Measurements from ENCODE around the gene SDC3. TPM values are rescaled to one million over a fixed set of nuclear protein-coding genes. Genes with fewer than 3 reads are reported as not detected.

The SDC3 gene
- total RNA-seq, 1 experiment from 2014 or later: 32.3 TPM

- TF ChIP-seq ZNF512 (CRISPR knock-in tag; IDR thresholded peaks at IDR 0.05; ENCODE audit: borderline replicate concordance): no peak
- no peak for TF ChIP-seq ZNF671 (CRISPR knock-in tag; IDR thresholded peaks at IDR 0.05)
- TF ChIP-seq GTF2I (CRISPR knock-in tag; conservative IDR thresholded peaks at IDR 0.05): no peak
Observed at GRCh38 chr1:30876451-30877204, 31.9 kb downstream of the SDC3 start (continued).

GRCh38 chr1:30875916-30876315, 32.6 kb downstream of the SDC3 start:
- TF ChIP-seq, protein P1, sequence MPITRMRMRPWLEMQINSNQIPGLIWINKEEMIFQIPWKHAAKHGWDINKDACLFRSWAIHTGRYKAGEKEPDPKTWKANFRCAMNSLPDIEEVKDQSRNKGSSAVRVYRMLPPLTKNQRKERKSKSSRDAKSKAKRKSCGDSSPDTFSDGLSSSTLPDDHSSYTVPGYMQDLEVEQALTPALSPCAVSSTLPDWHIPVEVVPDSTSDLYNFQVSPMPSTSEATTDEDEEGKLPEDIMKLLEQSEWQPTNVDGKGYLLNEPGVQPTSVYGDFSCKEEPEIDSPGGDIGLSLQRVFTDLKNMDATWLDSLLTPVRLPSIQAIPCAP (CRISPR knock-in tag; IDR thresholded peaks at IDR 0.05): no peak
- no peak for TF ChIP-seq ZNF263 (CRISPR knock-in tag; IDR thresholded peaks at IDR 0.05; ENCODE audit: low read depth)
- no peak for TF ChIP-seq GRHL2 (CRISPR knock-in tag; IDR thresholded peaks at IDR 0.05; ENCODE audit: insufficient replicate concordance, severe bottlenecking)
- TF ChIP-seq NR2C2 (CRISPR knock-in tag; IDR thresholded peaks at IDR 0.05): no peak
- TF ChIP-seq ZBTB43 (CRISPR knock-in tag; IDR thresholded peaks at IDR 0.05): no peak
- no peak for TF ChIP-seq ELF4 (CRISPR knock-in tag; IDR thresholded peaks at IDR 0.05; ENCODE audit: low read depth)
- TF ChIP-seq RELA (CRISPR knock-in tag; IDR thresholded peaks at IDR 0.05; ENCODE audit: borderline replicate concordance): no peak
- Mint-ChIP-seq H3K36me3 (peaks cover 41% of the 10 kb centered on the region), H3K4me1 (peaks cover 35% of the 10 kb centered on the region), H3K27me3 (ENCODE audit: low read depth) (no peaks in the 10 kb centered on the region), H3K27ac (no peak overlapping the region), H3K9me3 (peaks cover 21% of the 10 kb centered on the region), H3K4me3 (no peak overlapping the region)
- ATAC-seq (no peak), DNase-seq (ENCODE audit: low spot score) (no peak)
- POLR2A ChIA-PET: no interaction called here
- CTCF ChIA-PET: no interaction called here

DNA sequence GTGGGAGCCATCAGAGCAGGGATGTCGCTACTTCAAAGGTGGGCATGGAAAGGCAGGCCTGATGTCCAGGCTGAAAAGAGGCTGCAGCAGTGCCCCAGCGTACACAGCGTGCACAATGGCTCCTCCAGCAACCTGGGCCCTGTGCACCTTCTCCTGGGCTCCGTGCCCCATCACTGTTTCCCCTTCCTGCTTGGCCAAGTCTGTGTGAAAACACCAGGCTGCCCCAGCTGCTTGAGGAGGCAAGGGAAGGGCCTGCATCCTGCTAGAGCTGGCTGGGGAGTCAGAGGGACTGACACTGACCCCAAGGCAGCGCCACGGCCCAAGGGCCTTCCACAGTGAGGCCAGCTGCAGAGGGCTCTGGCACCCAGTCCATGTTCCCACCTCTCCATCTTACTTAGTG, 33.4 kb downstream of the SDC3 start:
- CTCF ChIA-PET: no interaction called here
- POLR2A ChIA-PET: no interaction called here
- no peak overlapping the region for H3K27ac Mint-ChIP-seq
- peaks cover 41% of the 10 kb centered on the region for H3K36me3 Mint-ChIP-seq
- no peak for TF ChIP-seq USF1 (CRISPR knock-in tag; IDR thresholded peaks at IDR 0.05)
- TF ChIP-seq, protein P2, sequence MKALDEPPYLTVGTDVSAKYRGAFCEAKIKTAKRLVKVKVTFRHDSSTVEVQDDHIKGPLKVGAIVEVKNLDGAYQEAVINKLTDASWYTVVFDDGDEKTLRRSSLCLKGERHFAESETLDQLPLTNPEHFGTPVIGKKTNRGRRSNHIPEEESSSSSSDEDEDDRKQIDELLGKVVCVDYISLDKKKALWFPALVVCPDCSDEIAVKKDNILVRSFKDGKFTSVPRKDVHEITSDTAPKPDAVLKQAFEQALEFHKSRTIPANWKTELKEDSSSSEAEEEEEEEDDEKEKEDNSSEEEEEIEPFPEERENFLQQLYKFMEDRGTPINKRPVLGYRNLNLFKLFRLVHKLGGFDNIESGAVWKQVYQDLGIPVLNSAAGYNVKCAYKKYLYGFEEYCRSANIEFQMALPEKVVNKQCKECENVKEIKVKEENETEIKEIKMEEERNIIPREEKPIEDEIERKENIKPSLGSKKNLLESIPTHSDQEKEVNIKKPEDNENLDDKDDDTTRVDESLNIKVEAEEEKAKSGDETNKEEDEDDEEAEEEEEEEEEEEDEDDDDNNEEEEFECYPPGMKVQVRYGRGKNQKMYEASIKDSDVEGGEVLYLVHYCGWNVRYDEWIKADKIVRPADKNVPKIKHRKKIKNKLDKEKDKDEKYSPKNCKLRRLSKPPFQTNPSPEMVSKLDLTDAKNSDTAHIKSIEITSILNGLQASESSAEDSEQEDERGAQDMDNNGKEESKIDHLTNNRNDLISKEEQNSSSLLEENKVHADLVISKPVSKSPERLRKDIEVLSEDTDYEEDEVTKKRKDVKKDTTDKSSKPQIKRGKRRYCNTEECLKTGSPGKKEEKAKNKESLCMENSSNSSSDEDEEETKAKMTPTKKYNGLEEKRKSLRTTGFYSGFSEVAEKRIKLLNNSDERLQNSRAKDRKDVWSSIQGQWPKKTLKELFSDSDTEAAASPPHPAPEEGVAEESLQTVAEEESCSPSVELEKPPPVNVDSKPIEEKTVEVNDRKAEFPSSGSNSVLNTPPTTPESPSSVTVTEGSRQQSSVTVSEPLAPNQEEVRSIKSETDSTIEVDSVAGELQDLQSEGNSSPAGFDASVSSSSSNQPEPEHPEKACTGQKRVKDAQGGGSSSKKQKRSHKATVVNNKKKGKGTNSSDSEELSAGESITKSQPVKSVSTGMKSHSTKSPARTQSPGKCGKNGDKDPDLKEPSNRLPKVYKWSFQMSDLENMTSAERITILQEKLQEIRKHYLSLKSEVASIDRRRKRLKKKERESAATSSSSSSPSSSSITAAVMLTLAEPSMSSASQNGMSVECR (CRISPR knock-in tag; IDR thresholded peaks at IDR 0.05; ENCODE audit: borderline replicate concordance): no peak
- peaks cover 21% of the 10 kb centered on the region for H3K9me3 Mint-ChIP-seq
- H3K4me3 Mint-ChIP-seq: no peak overlapping the region
- H3K27me3 Mint-ChIP-seq (ENCODE audit: low read depth): no peaks in the 10 kb centered on the region
- H3K4me1 Mint-ChIP-seq: peaks cover 30% of the 10 kb centered on the region
- DNase-seq (ENCODE audit: low spot score) (no peak), ATAC-seq (no peak)

Measured in WTC11 (cell line).